Measurements from ENCODE around the gene ZFHX2. TPM values are rescaled to one million over a fixed set of nuclear protein-coding genes. Genes with fewer than 3 reads are reported as not detected.
A peak's percentile ranks its signal among the peaks of the same experiment; 100 is the strongest.

Gene ZFHX2
- total RNA-seq, 1 donor from 2014 or later: 0.05 TPM

- DNase-seq (ENCODE audit: low read depth): no peak
Observed at GRCh38 chr14:23523229-23524016, 28.1 kb downstream of the ZFHX2 start.

DNA sequence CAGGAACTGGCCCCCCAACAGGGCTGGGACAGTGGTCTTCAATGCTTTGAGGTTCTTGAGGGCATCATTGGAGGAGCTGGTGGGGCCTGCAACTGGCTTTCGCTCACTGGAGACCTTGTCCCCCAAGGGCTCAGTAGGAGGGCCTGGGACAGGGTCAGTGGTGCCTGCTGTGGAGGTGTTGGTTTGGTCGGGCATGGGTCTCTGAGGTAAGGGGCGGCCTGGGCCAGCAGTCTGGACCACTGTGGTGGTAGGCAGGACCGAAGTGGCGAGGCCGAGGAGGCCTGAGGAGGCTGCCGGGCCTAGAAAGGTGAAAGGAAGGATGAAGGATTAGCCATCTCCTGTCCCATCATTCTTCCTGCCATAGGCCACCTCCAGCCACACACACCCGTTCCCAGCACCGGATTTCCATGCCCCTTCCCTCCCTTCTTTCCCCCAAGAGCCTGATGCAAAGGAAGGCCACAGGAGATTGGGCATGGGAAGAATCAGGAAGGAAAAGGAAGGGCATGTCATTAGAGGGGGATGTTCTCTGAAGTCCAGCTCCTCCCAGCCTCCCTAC is 28.8 kb downstream of the ZFHX2 start:
- DNase-seq (ENCODE audit: low read depth): no peak

DNA sequence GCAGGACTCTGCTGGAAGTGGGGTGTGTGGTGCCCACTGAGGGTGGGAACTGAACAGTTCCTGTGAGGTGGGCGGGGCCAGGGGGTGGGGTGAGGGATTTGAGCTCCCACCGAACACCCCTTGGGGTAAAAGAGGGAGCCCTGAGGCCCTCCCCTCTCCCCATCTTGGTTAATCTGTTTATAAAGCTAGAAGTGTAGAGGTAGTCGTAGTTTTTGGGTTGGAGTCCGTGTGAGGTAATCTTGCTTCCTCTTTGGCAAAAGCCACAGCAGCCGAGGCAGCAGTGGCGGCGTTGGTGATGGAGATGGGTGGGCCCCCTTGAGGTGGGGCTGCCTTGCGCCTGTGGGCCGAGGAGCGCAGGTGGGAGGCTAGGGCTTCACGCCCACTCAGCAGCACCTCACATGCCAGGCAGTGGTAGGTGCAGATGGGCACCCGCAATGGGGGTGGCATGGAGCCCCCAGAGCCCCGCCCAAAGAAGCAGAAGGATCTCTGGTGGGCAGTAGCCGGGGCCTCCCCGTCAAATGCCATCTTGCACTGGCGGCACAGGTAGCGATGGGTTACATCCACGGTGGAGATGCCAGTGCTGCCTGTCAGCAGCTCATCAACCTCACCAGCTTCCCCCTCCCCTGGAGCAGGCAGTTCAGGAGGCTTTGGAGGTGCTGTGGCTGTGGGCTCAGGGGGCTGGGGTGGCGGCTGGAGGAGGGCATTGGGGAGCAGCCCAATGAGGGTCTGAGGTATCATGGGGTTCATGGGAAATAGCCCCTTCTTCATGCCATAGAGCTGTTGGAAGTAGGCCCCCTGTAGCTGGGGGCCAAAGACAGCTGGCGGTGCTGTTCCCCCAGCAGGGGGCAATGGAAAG is 29.6 kb downstream of the ZFHX2 start:
- no peak for DNase-seq (ENCODE audit: low read depth)

- no peak for DNase-seq (ENCODE audit: low read depth)
Observed at GRCh38 chr14:23520899-23521533, 30.5 kb downstream of the ZFHX2 start.

DNA sequence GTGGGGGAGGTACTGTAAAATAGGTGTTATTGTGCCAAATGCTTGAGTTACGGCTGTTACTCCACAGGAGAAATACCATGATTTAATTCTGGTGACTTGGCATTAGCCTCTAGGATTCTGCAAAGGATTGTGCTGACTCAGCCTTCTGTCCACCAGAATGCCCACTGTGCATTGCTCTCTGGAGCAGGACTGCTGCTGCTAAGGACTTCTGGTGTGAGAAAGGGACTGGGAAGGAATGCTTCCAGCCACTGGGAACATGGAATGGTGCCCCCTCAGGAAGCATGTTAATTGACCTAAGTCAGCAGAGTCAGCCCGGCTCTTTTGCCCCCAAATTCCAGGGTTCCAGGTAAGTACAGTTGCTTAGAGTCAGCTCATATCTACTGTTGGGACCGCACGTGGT is 32.9 kb downstream of the ZFHX2 start:
- DNase-seq (ENCODE audit: low read depth): no peak

GRCh38 chr14:23517650-23518326 is 33.8 kb downstream of the ZFHX2 start:
- DNase-seq (ENCODE audit: low read depth): no peak

DNA sequence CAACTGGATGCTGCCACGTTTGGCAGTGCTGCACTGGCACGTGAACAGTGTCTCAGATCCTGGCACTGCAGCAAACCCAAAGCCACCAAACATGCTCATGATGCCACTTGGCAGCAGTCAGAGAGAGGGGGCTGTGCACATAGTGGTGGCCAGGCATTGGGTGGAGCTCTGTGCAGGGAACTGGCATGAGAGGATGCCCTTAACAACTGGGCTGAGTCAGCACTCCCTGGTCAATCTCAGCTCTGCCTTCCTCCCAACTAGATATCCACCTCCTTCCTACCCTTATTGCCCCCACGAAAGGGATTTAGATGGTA is 37.0 kb downstream of the ZFHX2 start:
- peak; percentile 64 for DNase-seq (ENCODE audit: low read depth)

DNA sequence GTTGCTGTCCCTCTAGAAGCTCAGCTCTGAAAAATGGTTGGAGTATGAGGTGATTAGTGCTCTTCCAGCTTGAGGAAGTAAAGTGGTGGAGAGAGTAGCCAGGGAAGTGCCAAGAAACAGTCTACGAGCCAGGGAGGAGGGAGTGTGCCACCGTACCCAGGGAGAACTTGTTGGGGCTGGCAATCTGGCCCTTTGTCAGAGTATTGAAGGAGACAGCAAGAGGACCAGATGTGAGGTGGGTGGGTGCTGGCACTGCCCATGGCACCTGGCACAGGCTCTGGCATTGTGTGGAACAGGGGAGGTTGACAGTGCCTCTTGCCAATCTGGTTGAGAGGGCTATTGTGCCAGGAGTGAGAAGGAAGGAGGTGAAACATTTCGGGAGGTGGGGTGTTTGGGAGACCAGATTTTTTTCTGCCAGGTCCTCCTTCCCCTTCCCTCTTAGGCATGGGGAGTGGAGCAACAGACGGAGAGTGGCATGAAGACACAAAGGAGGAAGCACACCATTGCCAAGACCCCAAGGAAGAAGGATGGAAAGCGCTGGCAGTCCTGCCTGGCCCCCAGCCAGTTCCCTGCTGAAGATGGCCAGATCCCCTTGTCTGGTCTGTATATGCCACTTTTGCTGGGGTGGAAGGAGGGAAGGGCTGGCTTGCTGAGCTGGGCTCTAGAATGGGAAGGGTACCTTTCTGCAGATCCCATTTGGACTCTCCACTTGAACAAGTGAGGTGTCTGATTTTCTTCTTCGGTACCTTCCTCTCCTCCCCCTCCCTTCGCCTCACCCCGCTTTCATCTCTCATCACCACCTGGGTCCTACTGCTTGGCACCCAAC is 37.5 kb downstream of the ZFHX2 start:
- no peak for DNase-seq (ENCODE audit: low read depth)

GRCh38 chr14:23513005-23513817 is 38.4 kb downstream of the ZFHX2 start:
- DNase-seq (ENCODE audit: low read depth): peak; percentile 20

GRCh38 chr14:23512156-23512555 is 39.4 kb downstream of the ZFHX2 start:
- no peak for DNase-seq (ENCODE audit: low read depth)

DNA sequence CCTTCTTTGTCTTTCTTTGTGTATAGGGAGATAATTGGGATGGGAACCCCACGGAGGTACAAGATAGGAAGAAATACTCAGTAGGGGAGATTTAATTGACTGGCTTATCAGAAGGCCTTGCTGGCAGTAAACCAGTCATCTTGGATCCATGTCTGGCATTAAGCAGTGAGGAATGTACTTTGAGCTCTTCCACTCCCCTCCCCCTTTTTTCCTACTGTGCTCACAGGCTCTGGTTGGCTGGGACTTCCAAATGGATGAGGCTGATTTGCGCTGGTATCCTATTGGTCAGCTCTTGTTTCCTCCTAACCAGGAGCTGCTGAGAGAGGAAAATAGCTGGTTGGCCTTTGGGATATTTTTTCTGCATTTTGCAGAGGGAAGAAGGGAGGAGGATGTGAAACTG is 57.3 kb downstream of the ZFHX2 start:
- DNase-seq (ENCODE audit: low read depth): no peak

DNA sequence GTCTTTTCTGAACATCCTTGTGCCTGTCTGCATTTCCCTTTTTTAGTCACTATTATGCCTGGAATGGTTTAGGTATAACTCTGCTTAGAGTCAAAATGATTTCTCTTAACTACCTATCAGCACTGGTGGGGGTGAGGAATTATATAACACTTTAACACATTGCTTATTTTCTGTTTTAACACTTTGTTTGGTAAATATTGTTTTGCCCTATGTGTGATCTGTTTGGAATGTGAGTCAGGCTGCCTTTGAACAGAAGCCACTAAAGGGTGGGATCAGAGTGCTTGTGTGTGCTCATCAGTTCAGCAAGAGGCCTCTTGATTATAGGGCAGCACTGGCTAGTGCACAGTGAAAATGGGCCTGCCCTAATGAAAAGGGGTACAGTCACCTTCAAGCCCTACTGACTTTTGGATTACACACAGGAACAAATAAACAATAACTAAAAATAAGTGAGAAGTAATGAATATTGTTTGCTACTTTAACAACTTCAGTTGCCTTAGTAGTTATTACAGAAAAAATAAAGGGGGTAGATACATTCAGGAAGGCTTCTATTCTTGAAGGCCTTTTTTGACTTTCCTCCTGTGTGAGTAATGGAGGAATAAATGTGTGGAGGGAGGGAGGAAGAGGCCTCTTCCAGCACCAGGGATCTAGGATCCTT is 58.8 kb downstream of the ZFHX2 start:
- DNase-seq (ENCODE audit: low read depth): no peak

DNA sequence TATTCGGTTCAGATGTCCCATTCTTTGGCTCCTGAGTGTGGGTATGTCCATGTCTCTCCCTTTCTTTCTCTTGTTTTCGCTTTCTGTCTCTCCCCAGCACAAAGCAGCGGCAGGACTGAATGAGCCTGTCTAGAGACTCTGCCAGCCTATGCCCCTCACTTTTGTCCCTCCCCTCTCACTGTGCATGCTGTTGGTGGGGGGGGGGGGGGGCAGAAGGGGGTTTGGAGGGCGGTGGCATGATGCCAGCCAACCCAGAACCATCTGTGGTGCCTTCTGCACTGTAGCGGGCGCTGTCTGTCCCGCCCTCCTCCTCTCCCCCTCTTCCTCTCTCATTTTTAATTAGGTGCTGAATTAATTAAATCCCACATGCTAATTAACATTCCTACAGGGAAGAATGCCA is 64.3 kb downstream of the ZFHX2 start:
- DNase-seq (ENCODE audit: low read depth): no peak

DNA sequence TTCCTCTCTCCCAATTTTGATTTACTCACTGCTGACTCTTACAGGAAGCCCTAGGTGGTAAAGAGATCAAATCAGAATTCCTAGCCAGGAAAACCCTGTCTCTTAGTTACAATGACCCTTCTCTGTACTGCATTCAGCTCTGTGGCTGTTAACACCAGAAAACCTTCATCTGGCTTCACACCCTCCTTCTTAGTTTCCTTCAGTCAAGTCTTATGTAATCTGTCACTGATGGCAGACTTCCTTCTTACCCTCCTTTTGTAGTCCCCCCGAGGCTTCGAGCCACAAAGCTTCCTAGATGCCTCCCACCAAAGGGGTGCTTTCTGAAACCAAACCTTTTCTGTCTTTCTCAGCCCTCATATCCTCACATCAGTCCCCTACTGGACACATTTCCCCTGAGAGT is 65.5 kb downstream of the ZFHX2 start:
- no peak for DNase-seq (ENCODE audit: low read depth)

- no peak for DNase-seq (ENCODE audit: low read depth)
Observed at GRCh38 chr14:23485326-23485725, 66.2 kb downstream of the ZFHX2 start.

GRCh38 chr14:23483236-23483854 is 68.2 kb downstream of the ZFHX2 start:
- no peak for DNase-seq (ENCODE audit: low read depth)

GRCh38 chr14:23482823-23483148 is 68.8 kb downstream of the ZFHX2 start:
- no peak for DNase-seq (ENCODE audit: low read depth)

DNA sequence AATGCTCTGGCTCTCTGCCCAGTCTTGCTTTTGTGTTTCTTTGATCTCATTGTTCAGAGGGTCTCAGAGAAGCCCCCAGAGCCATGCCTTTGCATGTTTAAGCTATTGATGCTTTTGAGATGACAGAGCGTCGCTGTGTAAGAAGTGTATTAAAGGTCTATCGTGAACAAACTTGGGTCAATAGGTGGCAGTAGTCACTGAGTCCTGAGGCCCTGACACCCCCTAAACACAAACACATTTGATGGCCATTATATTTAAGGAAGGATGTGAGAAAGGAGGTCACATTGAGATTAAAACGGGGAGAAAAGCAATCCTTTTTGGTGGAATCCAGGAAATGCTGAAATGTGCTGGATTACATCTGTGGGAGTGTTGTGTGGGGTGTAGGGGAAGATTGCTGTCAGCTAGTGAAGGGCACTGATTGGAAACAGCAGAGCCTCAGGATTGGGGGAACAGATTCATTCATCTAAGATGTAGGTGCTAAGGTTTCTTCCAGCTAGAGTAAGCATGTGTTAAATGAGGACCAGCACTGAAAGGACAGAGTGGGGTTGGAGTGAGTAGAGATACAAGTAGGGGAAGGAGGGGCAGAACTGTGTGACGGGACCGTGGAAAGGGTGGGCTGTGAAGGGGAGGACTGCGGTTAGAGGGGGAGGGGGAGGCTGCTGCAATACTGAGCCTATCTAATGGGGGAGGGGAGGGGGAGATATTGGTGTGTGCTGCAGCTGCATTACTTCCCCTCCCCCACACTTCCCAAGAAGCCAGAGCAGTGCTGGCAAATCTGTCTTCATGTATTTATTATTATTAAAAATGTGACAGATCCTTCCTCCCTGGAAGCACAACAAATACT is 69.4 kb downstream of the ZFHX2 start:
- DNase-seq (ENCODE audit: low read depth): no peak
